HG03457 (cell line): Measurements from ENCODE around the gene ATP5IF1.

ENCODE experiments used
- ATAC-seq: cut with Tn5 transposase; IDR thresholded peaks from one replicate; pipeline ENCODE4 v1.9.1; 2021; ENCODE audit warnings: moderate number of reproducible peaks; ENCODE audit not compliant: unreplicated experiment

ATP5IF1 gene

DNA sequence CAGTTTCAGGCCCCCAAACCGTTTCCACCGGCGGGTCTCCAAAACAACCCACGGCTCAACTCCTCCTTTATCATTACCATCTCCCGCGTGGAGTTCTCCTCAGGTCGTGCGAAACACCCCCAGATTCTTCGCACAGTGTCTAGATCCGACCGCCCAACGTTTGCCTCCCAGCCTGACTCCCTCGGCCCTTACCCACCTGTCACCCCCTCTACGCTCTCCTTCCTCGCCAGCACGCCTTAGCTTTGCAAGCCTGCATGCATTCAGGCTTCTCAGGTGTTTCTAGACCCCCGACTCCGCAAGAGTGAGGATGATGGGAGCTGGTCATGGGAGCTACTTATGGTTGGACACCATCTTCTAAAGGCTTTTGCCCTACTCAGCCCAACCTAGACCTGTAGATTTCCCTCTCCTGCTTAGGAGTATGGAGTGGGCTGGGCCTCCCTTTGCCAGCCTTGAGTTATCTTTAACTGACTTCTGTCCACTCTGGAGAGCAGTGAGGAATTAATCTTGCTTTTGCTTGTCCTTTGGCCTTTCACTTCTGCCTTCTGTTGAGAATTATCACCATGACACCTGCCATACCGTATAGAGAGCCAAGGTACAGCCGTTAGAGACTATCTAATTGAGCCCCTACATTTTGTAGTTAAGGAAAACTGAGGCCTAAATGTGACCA, 865 bp downstream of the ATP5IF1 start:
- no peak for ATAC-seq

DNA sequence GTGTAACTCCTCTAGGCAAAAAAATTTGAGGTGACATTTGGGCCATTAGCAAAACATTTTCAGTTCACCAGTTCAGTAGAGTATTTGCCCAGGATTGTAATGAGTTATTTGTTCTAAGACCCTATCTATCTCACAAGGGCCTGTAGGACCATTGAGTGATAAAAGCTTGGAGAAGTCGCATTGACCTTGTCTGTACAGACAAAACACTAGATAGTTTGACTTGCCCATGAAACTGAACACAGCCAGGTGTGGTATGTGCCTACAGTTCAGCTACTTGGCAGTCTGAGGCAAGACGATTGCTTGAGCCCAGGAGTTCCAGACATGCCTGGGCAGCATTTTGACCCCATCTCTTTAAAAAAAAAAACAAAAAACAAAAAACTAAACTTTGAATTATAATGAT, 3.1 kb downstream of the ATP5IF1 start:
- ATAC-seq, result no peak

DNA sequence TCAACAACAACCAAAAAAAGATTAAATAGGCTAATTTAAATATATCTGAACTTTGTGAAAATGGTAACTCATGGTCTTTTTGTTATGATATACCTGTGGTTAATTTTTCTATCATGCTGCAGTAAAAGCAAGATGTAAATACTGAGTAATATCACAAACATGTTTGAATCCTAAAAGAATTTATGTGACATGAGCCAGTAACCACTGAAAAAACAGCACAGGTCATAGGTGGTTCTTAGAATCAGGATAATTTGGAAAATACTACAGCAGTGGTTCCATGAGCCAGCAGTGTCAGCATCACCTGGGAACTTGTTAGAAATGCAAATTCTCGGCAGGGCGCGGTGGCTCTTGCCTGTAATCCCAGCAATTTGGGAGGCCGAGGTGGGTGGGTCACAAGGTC, 4.1 kb downstream of the ATP5IF1 start:
- no peak for ATAC-seq

DNA sequence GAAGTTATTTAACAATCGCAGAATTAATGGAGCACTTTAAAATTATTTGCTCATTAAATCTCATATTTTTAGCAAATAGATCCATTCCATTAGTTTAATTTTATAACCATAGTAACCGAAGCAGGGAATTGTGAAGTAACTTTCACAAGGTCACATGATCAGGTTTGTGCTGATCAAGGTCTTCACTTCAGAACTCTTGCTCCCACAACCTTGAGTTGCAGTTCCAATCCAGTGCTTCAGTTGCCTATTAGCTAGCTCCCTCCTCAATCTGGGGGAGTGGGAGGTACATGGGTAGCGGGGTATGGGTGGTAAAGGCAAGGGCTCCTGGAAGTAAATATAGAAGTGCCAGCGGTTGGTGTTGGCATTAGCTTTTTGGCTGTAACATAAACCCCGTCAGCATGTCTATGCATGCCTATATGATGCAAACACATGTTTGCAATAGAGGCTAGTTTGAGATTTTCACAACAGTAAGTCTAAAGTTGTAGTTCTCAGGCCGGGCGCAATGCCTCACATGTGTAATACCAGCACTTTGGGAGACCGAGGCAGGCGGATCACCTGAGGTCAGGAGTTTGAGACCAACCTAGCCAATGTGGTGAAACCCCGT, 5.8 kb downstream of the ATP5IF1 start:
- no peak for ATAC-seq

DNA sequence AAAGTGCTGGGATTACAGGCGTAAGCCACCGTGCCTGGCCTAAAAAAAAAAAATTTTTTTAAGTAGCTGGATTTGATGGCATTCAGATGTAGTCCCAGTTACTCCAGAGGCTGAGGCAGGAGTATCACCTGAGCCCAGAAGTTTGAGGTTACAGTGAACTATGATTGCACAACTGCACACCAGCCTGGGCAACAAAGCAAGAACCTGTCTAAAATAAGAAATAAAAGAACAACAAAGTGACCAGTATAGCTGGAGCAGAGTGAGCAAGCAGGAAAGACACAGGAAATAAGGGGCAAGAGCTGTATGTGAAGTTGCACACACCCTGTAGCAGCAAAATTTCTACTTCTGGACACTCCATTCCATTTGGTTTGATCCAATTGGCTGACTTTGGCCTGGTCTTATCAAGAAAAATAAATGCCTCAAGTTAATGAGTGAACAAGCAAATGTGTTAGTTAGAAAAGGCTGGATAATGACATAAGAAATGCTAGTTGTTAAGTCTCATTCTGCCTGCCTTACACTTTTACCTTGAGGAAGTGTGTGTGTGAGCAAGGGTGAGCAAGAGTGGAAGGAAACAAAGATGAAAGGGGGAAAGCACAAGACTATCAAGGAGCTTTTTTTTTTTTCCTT, 7.9 kb downstream of the ATP5IF1 start:
- no peak for ATAC-seq

DNA sequence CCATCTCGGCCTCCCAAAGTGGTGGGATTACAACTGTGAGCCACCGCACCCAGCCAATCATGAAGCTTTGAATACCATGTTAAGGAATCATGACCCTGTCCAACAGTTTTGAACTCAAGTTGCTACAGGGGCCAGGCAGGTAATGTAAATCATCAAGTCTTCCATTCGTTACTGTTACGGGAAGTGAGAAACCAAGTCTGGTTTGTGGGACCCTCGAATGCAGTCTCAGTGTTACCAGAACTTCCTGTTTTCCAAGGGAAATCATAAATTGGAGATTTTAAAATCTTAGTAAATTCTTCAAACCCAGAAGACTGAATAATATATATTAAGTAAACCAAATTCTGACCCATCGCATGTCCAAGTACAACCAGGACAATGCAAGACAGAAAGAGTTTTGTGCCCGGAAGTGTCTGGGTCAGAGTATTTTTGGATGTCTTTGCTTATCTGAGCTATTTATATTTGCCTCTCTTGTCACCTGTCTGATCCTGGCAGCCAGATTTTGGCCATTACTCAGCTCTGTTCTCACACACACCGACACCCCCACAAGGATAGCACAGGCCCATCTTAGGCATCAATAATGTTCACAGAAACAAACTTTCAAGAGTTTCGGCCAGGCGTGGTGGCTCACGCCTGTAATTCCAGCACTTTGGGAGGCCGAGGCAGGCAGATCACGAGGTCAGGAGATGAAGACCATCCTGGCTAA, 8.8 kb downstream of the ATP5IF1 start:
- no peak for ATAC-seq

DNA sequence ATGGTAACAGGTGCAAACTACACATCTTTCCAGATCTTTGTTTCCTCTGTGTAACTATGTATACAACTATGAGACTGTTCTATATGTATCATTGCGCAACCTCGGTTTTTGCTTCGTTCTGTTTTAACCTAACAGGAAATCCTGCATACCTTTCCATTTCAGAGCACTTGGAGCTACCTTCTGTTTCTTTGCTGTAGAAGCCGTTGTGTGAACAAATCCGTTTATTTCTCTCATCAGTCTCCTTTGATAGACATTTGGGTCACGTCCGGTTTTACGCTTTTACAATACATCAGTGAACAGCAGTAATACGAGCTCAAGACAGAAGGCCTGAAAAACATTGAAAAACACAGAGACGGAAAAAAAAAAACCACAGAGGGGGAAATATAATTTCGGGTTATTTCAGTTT, 10.5 kb downstream of the ATP5IF1 start:
- ATAC-seq, result no peak

DNA sequence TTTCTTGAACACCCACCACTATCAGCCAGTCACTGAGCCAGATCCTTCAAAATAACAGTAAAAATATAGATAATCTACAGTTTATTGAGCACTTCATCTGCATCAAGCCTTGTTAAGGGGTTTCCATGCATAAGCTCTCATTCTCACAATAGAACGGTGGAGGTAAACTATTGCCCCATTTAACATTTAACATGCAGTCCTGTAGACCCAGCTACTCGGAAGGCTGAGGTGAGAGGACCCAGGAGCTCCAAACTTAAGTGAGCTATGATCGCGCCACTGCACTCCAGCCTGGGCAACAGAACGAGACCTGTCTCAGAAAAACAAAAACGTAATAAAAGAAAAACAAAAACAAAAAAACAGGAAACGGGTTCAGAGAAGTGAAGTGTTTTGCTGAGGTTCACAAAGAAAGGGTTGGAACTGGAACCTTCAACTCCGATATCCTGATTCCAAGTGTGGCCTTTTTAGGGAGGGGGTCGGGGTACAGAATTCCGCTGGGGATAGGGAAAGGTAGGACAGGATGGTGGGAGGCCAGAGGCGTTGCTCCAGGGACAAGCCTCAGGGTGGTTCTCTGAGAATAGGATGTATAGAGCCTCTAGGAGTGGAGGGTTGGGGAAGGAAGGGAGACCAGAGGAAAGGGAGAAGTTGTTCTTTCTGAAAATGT, 11.8 kb downstream of the ATP5IF1 start:
- no peak for ATAC-seq

DNA sequence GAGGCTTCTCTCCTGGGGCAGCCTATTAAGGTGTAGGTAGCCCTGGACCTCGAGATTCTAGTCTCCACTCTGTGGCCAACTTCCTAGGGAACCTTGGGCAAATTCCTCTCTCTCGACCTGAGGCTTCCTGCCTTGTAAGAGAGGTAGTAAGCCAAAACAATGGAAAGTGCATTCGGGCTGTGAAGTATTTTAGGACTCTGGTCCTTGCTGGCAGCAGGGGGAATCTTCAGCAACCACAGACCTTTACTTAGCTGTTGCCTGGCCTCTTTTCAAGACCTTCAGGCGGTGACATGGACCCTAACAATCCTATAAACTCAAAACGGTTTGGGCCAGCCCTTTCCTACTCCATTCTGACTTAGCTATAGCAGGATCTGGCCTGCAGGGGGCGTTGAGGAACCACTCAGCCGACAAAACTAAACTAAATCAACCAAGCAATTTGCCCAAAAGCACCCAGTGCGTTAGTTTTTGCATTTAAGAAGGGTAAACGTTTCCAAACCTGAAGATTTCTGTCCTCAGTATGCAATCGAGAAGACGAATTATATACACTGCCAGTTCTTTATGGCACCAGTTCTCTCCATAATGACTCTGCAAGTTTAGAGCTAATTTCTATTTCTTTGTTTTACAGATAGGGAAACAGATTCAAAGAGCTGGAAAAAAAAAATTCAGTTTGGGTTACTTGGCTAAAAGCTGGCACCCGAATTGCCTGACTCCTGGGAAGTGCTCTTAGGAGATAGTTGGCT, 12.5 kb downstream of the ATP5IF1 start:
- ATAC-seq, result no peak

DNA sequence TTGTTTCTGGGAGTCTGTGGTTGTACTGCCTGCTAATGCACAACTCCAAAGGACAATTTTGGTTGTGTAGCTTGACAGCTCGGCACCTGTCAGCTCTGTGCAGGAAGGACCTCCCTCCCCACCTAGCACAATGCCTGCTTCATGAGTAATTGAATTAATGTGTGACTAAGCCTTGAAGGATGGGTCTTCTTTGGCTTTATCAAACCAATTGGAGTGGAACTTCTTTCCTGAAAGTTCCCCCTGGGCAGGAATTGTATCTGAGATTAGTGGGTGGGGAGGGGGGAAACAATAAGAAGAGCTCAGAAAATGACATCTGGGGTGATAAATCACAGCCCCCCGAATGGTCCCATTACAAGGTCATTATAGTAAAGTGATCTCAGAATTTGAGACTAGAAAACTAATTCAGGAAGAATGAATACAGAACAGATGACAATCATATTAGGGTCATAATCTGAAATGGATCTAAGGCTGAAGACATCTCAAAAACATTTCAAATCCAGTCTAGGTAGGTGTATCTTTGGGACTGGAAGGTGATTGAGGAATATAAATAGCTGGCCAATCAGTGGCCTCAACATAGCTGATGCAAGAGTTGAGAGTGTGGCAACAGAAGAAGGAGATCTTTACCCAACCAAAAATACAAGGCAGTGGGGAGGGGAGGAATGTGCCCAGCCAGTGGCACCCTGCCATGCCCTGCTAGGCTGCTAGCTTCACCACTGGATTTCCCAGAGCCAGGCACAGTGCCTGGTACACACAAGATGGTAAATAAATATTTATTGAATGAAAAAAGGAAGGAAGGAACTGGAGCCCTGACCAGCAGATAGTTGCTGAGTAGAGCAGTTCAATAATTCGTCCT, 13.3 kb downstream of the ATP5IF1 start:
- ATAC-seq, result no peak

DNA sequence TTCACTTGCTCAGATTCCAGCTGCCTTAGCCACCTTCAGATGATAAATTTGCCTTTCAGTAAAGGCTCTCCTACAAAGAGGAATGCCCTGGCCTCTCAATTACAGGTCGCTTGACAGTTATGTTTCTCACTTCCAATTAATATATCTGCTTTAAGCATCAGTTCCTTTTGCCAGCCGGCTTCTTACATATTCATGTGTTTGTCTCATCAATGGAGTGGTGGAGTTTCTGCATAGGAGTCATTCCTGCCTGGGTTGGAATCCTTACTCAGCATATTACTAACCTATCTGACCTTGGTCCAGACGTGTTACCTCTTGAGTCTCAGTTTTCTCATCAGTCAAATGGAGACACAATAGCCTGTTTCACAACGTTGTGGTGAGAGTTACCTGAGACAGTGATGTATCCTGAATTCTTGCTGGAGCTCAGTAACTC, 14.0 kb downstream of the ATP5IF1 start:
- no peak for ATAC-seq

DNA sequence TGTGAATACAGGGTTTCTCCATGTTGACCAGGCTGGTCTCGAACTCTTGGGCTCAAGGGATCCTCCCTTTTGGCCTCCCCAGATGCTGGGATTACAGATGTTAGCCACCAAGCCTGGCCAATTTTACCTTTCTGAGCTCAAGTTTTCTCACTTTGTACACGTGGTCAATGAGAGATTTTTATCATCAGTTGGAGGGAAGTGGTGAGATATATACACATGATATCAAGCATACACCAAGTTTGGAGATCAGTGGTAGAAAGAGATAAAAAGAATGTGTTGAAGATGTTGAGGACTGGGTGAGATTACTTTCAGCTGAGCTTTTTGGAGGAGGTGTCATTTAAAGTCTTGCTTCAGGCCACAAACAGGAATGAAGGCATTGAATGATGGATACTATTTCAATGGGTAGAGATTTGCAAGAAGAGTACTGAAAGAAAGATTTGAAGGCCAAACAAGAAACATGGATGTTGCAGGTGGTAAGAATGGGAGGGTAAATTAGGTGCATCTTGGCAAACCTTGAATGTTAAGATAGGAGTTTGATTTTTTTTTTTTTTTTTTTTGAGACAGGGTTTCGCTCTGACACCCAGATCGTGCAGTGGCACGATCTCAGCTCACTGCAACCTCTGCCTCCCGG, 20.4 kb downstream of the ATP5IF1 start:
- no peak for ATAC-seq

DNA sequence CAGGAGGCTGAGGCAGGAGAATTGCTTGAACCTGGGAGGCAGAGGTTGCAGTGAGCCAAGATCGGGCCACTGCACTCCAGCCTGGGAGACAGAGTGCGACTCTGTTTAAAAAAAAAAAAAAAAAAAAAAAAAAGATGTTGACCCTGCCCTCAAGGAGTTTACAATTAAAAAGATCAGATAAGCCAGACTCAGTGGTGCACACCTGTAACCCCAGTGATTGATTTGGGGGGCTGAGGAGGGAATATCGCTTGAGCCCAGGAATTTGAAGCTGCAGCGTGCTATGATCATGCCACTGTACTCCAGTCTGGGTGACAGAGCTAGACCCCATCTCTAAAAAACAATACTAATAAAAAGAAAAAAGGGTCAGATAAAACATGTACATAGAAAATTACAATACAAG, 21.8 kb downstream of the ATP5IF1 start:
- ATAC-seq, result no peak

DNA sequence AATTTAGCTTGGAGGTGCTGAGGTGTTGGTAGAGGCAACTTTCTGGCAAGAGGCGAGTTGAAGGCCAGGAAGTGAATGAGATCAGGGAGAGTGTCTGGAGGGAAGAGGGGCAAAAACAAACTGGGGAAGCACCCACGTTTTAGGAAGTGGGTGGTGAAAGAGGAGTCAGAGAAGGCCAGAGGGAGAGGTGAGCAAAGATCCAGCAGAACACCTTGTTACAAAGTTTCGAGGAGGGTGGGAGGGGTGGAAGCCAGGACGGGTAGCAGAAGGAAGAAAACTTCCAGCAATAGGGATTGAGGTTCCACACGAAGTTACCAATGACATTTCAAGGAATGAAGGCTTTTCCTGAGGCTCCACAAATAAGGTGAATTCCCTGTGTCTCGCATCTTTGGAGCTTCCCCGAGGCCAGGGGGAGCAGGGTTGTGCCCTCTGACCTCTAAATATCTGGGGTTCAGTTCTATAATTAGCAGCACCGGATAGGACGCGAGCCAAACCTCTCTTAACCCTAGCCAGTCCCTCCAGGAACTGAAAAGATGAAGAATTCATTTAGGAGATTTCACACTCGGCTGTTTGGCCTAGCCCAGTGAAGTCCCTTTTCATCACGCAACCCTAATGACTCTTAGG, 22.8 kb downstream of the ATP5IF1 start:
- no peak for ATAC-seq

DNA sequence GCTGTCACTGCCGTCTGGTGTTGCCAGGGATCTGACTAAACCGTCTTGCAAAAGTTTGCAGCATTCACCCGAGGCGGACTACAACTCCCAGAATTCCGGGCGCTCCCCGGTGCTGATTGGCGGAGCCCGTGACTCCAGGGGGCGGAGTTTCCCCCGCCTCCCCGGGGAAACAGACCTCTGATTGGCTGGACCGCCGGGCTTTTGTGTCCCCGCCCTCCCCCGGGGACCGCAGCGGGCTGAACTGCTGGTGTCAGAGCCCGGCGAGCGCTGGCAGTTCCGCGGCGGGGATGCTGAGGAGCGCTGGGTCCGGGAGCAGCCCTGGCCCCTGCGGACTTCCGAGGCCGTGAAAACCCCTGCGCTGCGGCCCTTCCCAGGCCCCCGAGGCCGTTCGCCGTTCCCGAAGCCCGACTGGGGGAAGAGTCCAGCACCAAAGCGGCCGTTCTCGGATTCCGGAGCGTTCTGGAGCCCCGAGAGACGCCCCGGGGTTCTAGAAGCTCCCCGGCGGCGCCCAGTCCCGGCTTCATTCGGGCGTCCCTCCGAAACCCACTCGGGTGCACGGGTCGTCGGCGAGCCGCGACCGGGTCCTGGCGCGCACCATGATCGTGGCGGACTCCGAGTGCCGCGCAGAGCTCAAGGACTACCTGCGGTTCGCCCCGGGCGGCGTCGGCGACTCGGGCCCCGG, 23.5 kb downstream of the ATP5IF1 start, which contains the start of gene SESN2:
SESN2 (plus strand) TSS at position 267 of the 682 bp plus-strand sequence; CDS start at position 597, 330 bp downstream.
- peak; percentile 86 for ATAC-seq

DNA sequence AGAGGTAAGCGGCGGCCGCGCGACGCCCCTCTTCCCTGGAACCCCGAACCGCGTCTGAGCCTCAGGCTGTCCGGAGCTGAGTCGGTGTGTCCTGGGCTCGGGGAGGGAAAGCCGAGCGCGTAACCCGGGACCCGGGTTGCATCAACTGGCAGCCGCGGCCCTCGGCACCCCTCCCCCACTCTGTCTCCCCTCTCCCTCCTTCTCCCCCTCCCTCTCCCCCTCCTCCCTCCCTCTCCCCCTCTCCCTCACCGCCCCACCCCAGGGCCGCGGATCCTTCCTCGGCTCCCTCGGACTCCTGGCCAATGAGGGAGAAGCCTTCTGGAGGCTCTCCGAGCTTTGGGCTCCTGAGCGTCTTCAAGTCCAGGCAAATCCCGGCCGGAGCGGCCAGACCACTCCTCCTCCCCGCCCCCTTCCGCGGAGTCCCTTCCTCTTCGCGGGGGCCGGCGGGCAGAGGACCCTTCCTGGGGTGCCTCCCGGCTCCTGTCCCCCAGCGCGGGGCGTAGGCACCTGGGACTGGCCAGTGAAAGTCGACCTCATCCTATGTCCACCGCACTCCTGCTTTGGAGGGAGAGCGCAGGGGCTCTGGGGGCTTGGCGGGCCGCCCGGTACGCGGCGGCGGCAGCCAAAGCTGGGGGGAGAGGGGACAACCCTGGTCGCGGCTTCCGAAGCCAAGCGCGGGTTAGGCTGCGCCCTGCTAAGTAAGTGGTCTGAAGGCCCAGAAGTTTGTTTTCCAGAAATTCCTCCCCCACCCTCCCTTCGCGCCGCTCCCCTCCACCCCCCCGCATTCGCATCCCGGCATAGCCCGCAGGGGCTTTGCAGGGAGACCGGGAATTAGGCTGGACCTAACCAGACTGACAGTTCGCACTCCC, 24.2 kb downstream of the ATP5IF1 start:
- no peak for ATAC-seq

DNA sequence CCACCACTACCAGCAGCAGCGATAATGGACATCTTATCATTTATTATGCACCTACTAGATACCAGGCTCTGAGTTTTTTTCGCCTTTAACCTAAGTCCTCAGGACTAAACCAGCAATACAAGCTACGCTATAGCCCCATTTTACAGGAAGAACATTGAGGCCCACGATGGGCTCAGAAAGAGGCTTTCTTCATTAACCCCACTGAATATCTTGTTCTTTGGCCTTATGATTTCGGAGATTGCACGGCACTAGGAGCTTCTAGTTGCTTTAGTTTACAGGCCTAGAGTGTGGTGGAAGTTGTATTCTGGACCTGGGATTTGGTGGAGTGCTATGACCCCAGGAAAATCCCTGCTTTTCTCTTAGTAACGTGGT, 24.9 kb downstream of the ATP5IF1 start:
- ATAC-seq, result no peak
